Activated CD4-positive, alpha-beta T cell treated with anti-CD3 and anti-CD28 coated beads for 36 hours (primary cell): ENCODE measurements around the gene FAM174C. TPM values are rescaled to one million over a fixed set of nuclear protein-coding genes. Genes with fewer than 3 reads are reported as not detected.
A peak's percentile ranks its signal among the peaks of the same experiment; 100 is the strongest.

Experiments used
- ATAC-seq: fragments of 200-7000 bp; cut with Tn5 transposase; one replicate; pipeline ENCODE4 v1.10.0; 2021; ENCODE audit warnings: mild to moderate bottlenecking, moderate library complexity
- CTCF ChIA-PET: fragments of 350-600 bp; sonication (Branson Sonifier 250); formaldehyde crosslinking; loops from one replicate; lab custom pipeline; 2021; ENCODE audit warnings: antibody characterized with exemption; lab: Charles Lee
- POLR2A ChIA-PET: fragments of 350-600 bp; sonication (Branson Sonifier 250); formaldehyde crosslinking; loops from one replicate; lab custom pipeline; 2021; ENCODE audit warnings: antibody characterized with exemption, inconsistent platforms; lab: Charles Lee
- DNase-seq: peaks from one replicate; pipeline ENCODE4 v3.0.0-alpha.2; 2020
- H3K27ac Mint-ChIP-seq: one replicate; pipeline ENCODE4 v1.8.0; 2021; ENCODE audit warnings: mixed read lengths
- H3K27me3 Mint-ChIP-seq: one replicate; pipeline ENCODE4 v1.8.0; 2021; ENCODE audit warnings: mixed read lengths
- H3K36me3 Mint-ChIP-seq: one replicate; pipeline ENCODE4 v1.8.0; 2021; ENCODE audit warnings: low read depth, mixed read lengths
- H3K4me1 Mint-ChIP-seq: one replicate; pipeline ENCODE4 v1.8.0; 2021; ENCODE audit warnings: mixed read lengths
- H3K4me3 Mint-ChIP-seq: one replicate; pipeline ENCODE4 v1.8.0; 2021; ENCODE audit warnings: mild to moderate bottlenecking, moderate library complexity, mixed read lengths
- H3K9me3 Mint-ChIP-seq: one replicate; pipeline ENCODE4 v1.8.0; 2021; ENCODE audit warnings: low read depth, mixed read lengths
- intact Hi-C, 2 experiments: fragments of 100-400 bp; cut with DNase I in 1 of 2; cut with micrococcal nuclease in 1 of 2; formaldehyde crosslinking; loops; one replicate each; pipeline versions ENCODE4 v1.14.2 to v1.15.1; 2022 to 2024; cut with DNase I, micrococcal nuclease
- total RNA-seq, 2 experiments: library from RNA; stranded (reverse); gene quantifications; one replicate each; pipeline ENCODE4 v1.2.3, GENCODE V29; 2021

The FAM174C gene
- total RNA-seq, 2 experiments from 2014 or later, result 75.3 to 88.3 TPM

GRCh38 chr19:1238369-1239303 lies 36.7 kb upstream of the FAM174C start:
- ChIA-PET CTCF (interaction anchor here (0.5 to 1.1 kb wide), 2 partner anchors 45 to 254 kb away, joined by 3 to 6 read pairs; partner anchors contain the start of gene WDR18), POLR2A (interaction anchor here (0.5 to 1.0 kb wide), 2 partner anchors 30 to 217 kb away, joined by 4 read pairs; partner anchors contain the start of gene CIRBP)
- intact Hi-C loops, result no loop called here
- DNase-seq (no peak), ATAC-seq (no peak)
- Mint-ChIP-seq H3K27me3 (peaks cover 6% of the 10 kb centered on the region), H3K4me3 (peak overlapping the region; percentile 54), H3K9me3 (no peaks in the 10 kb centered on the region), H3K36me3 (no peaks in the 10 kb centered on the region), H3K4me1 (peaks cover 33% of the 10 kb centered on the region), H3K27ac (no peak overlapping the region)

- H3K9me3 Mint-ChIP-seq, result no peaks in the 10 kb centered on the region
- DNase-seq, result no peak
- ChIA-PET CTCF (interaction anchor here (0.7 to 2.4 kb wide), 3 partner anchors 17 to 592 kb away, joined by 3 to 9 read pairs (median 3); no protein-coding TSS in a partner anchor), POLR2A (no interaction called here)
- H3K27ac Mint-ChIP-seq, result no peak overlapping the region
- peaks cover 6% of the 10 kb centered on the region for H3K27me3 Mint-ChIP-seq
- intact Hi-C loops, result no loop called here
- no peak overlapping the region for H3K4me3 Mint-ChIP-seq
- peaks cover 34% of the 10 kb centered on the region for H3K4me1 Mint-ChIP-seq
- no peaks in the 10 kb centered on the region for H3K36me3 Mint-ChIP-seq
- ATAC-seq, result no peak
Observed at GRCh38 chr19:1239420-1239795, 35.9 kb upstream of the FAM174C start.

GRCh38 chr19:1239796-1240737 lies 35.3 kb upstream of the FAM174C start:
- ChIA-PET CTCF (interaction anchor here (0.6 to 2.4 kb wide), 7 partner anchors 16 to 591 kb away, joined by 3 to 11 read pairs (median 3); partner anchors contain the start of gene CIRBP), POLR2A (interaction anchor here (0.9 to 2.2 kb wide), 2 partner anchors 29 to 158 kb away, joined by 3 to 10 read pairs; partner anchors contain the start of gene CIRBP)
- DNase-seq (peak; percentile 97), ATAC-seq (peak; percentile 57)
- intact Hi-C loops, result loop anchor here (1.0 to 10.0 kb wide), 19 partner anchors 27 to 443 kb away; partner anchors contain the start of genes GPX4 (in 2 of the 2), ABCA7 (in 1 of the 2), ARHGAP45 (in 1 of the 2) and ARID3A (in 1 of the 2)
- Mint-ChIP-seq H3K4me3 (peak overlapping the region; percentile 83), H3K9me3 (no peaks in the 10 kb centered on the region), H3K4me1 (peaks cover 38% of the 10 kb centered on the region), H3K27me3 (peaks cover 6% of the 10 kb centered on the region), H3K27ac (no peak overlapping the region), H3K36me3 (no peaks in the 10 kb centered on the region)

- ChIA-PET CTCF (interaction anchor here (0.6 to 2.4 kb wide), 8 partner anchors 15 to 138 kb away, joined by 3 to 11 read pairs (median 4); partner anchors contain the start of gene CIRBP), POLR2A (interaction anchor here (0.6 to 2.2 kb wide), 3 partner anchors 28 to 160 kb away, joined by 3 to 10 read pairs (median 6); partner anchors contain the start of gene CIRBP)
- peaks cover 38% of the 10 kb centered on the region for H3K4me1 Mint-ChIP-seq
- ATAC-seq, result no peak
- DNase-seq, result no peak
- intact Hi-C loops, result loop anchor here (1.0 to 10.0 kb wide), 19 partner anchors 28 to 444 kb away; partner anchors contain the start of genes GPX4 (in 2 of the 2), RNU6-2 (in 2 of the 2), TMEM259 (in 2 of the 2) and ABCA7 (in 1 of the 2)
- H3K4me3 Mint-ChIP-seq, result peak overlapping the region; percentile 83
- peak overlapping the region; percentile 47 for H3K27ac Mint-ChIP-seq
- no peaks in the 10 kb centered on the region for H3K9me3 Mint-ChIP-seq
- peaks cover 6% of the 10 kb centered on the region for H3K27me3 Mint-ChIP-seq
- H3K36me3 Mint-ChIP-seq, result no peaks in the 10 kb centered on the region
Observed at GRCh38 chr19:1240925-1241324, 34.4 kb upstream of the FAM174C start.

GRCh38 chr19:1241417-1242095 lies 33.8 kb upstream of the FAM174C start, which contains the start of gene ATP5F1D:
TSS of gene ATP5F1D (plus strand) at chr19:1241751. CDS start at chr19:1241851, 100 bp downstream.
- ATAC-seq (peak; percentile 79), DNase-seq (peak; percentile 96)
- POLR2A ChIA-PET, result interaction anchor here (0.6 to 2.2 kb wide), 4 partner anchors 27 to 560 kb away, joined by 3 to 10 read pairs (median 4); partner anchors contain the start of gene CIRBP
- no peaks in the 10 kb centered on the region for H3K9me3 Mint-ChIP-seq
- H3K4me3 Mint-ChIP-seq, result peak within 1 kb of the TSS; percentile 83
- peak within 1 kb of the TSS; percentile 86 for H3K27ac Mint-ChIP-seq
- CTCF ChIA-PET, result interaction anchor here (1.3 to 2.4 kb wide), 5 partner anchors 20 to 138 kb away, joined by 3 to 11 read pairs (median 5); partner anchors contain the start of gene CIRBP
- H3K27me3 Mint-ChIP-seq, result peaks cover 6% of the 10 kb centered on the region
- no peaks in the 10 kb centered on the region for H3K36me3 Mint-ChIP-seq
- H3K4me1 Mint-ChIP-seq, result peaks cover 38% of the 10 kb centered on the region
- intact Hi-C loops, result loop anchor here (1.0 to 10.0 kb wide), 10 partner anchors 29 to 379 kb away; partner anchors contain the start of genes GPX4 (in 2 of the 2), ABCA7 (in 1 of the 2), ARHGAP45 (in 1 of the 2) and ARID3A (in 1 of the 2)

GRCh38 chr19:1243768-1244692 lies 31.3 kb upstream of the FAM174C start:
- peak; percentile 92 for DNase-seq
- Mint-ChIP-seq H3K27me3 (no peaks in the 10 kb centered on the region), H3K4me3 (peak overlapping the region; percentile 83), H3K27ac (peak overlapping the region; percentile 82), H3K36me3 (no peaks in the 10 kb centered on the region), H3K4me1 (peaks cover 31% of the 10 kb centered on the region), H3K9me3 (no peaks in the 10 kb centered on the region)
- ChIA-PET CTCF (interaction anchor here (0.6 to 5.3 kb wide), 42 partner anchors 9 to 733 kb away, joined by 3 to 163 read pairs (median 4); partner anchors contain the start of genes ABCA7, ARHGAP45, CIRBP and FAM174C), POLR2A (interaction anchor here (0.8 to 4.2 kb wide), 8 partner anchors 9 to 165 kb away, joined by 3 to 59 read pairs (median 5); partner anchors contain the start of gene CIRBP)
- intact Hi-C loops, result loop anchor here (1.0 to 10.0 kb wide), 3 partner anchors 22 to 319 kb away; partner anchors contain the start of gene ARID3A (in 1 of the 2)
- peak; percentile 45 for ATAC-seq

GRCh38 chr19:1244693-1245451 lies 30.5 kb upstream of the FAM174C start:
- no peak for ATAC-seq
- H3K36me3 Mint-ChIP-seq, result peaks cover 3% of the 10 kb centered on the region
- H3K4me3 Mint-ChIP-seq, result peak overlapping the region; percentile 58

More at GRCh38 chr19:1244693-1245451, 30.5 kb upstream of the FAM174C start:
- Mint-ChIP-seq H3K27me3 (no peaks in the 10 kb centered on the region), H3K9me3 (no peaks in the 10 kb centered on the region), H3K4me1 (peaks cover 28% of the 10 kb centered on the region), H3K27ac (peak overlapping the region; percentile 82)
- intact Hi-C loops, result loop anchor here (1.0 to 10.0 kb wide), 3 partner anchors 21 to 320 kb away; partner anchors contain the start of gene ARID3A (in 1 of the 2)
- ChIA-PET CTCF (interaction anchor here (0.6 to 5.3 kb wide), 34 partner anchors 8 to 734 kb away, joined by 3 to 163 read pairs (median 4); partner anchors contain the start of genes ABCA7, ARHGAP45, CIRBP and FAM174C), POLR2A (interaction anchor here (0.6 to 4.2 kb wide), 9 partner anchors 8 to 341 kb away, joined by 3 to 59 read pairs (median 5); partner anchors contain the start of gene CIRBP)
- DNase-seq, result peak; percentile 48
